Activated B cell treated with CpG ODN at 0.5 μM for 24 hours (primary cell): ENCODE measurements around the gene CTNND1. TPM values are rescaled to one million over a fixed set of nuclear protein-coding genes. Genes with fewer than 3 reads are reported as not detected.
A peak's percentile ranks its signal among the peaks of the same experiment; 100 is the strongest.

Experiments
- ATAC-seq: fragments of 200-7000 bp; cut with Tn5 transposase; one replicate; pipeline ENCODE4 v1.10.0; 2021; ENCODE audit warnings: low read depth, mild to moderate bottlenecking, moderate library complexity
- CTCF ChIA-PET: fragments of 350-600 bp; sonication (Branson Sonifier 250); formaldehyde crosslinking; loops from one replicate; lab custom pipeline; 2021; ENCODE audit warnings: antibody characterized with exemption; lab: Charles Lee
- POLR2A ChIA-PET: fragments of 350-600 bp; sonication (Branson Sonifier 250); formaldehyde crosslinking; loops from one replicate; lab custom pipeline; 2021; ENCODE audit warnings: antibody characterized with exemption; lab: Charles Lee
- DNase-seq: peaks from one replicate; pipeline ENCODE4 v3.0.0; 2022
- H3K27ac Mint-ChIP-seq: one replicate; pipeline ENCODE4 v1.8.0; 2020; ENCODE audit warnings: mixed read lengths
- H3K27me3 Mint-ChIP-seq: one replicate; pipeline ENCODE4 v1.8.0; 2021; ENCODE audit warnings: mixed read lengths
- H3K36me3 Mint-ChIP-seq: one replicate; pipeline ENCODE4 v1.8.0; 2021; ENCODE audit warnings: low read depth, mixed read lengths
- H3K4me1 Mint-ChIP-seq: one replicate; pipeline ENCODE4 v1.8.0; 2021; ENCODE audit warnings: mixed read lengths
- H3K4me3 Mint-ChIP-seq: one replicate; pipeline ENCODE4 v1.8.0; 2020; ENCODE audit warnings: mild to moderate bottlenecking, mixed read lengths
- H3K9me3 Mint-ChIP-seq: one replicate; pipeline ENCODE4 v1.8.0; 2020; ENCODE audit warnings: mixed read lengths
- CTCF ChIP-seq: fragments of 200-600 bp; IDR thresholded peaks from one replicate; pipeline ENCODE4 v1.8.0; 2022; ENCODE audit warnings: antibody characterized with exemption, mild to moderate bottlenecking
- intact Hi-C: fragments of 100-400 bp; cut with micrococcal nuclease; formaldehyde crosslinking; loops from one replicate; pipeline ENCODE4 v1.15.1; 2024
- total RNA-seq: library from RNA; stranded (reverse); gene quantifications from 2 replicates; pipeline ENCODE4 v1.2.3, GENCODE V29; 2022

Gene CTNND1
- total RNA-seq, 1 donor from 2014 or later = 42.3 TPM

- peaks cover 30% of the 10 kb centered on the region for H3K4me1 Mint-ChIP-seq
- ATAC-seq (peak; percentile 90), DNase-seq (peak; percentile 84)
- peak within 1 kb of the TSS; percentile 96 for H3K4me3 Mint-ChIP-seq
- H3K9me3 Mint-ChIP-seq = no peaks in the 10 kb centered on the region
- H3K27ac Mint-ChIP-seq = peak within 1 kb of the TSS; percentile 98
- H3K36me3 Mint-ChIP-seq = peaks cover 78% of the 10 kb centered on the region
- intact Hi-C loops = loop anchor here (1.0 to 5.0 kb wide), 10 partner anchors 10 to 404 kb away; partner anchors contain the start of genes BTBD18, CTNND1, MED19 and P2RX3
- POLR2A ChIA-PET = interaction anchor here (0.7 to 2.9 kb wide), 26 partner anchors 9 to 836 kb away, joined by 3 to 62 read pairs (median 6); partner anchors contain the start of genes BTBD18, CTNND1, MED19 and SSRP1
- CTCF ChIA-PET = interaction anchor here (1.4 to 3.8 kb wide), 3 partner anchors 10 to 59 kb away, joined by 5 to 21 read pairs (median 10); partner anchors contain the start of genes BTBD18, MED19 and TMX2
- TF ChIP-seq CTCF = no peak
- no peaks in the 10 kb centered on the region for H3K27me3 Mint-ChIP-seq
Measured at GRCh38 chr11:57741132-57742086, 20.2 kb upstream of the CTNND1 start, which contains the start of gene SELENOH. TSS of gene SELENOH (plus strand) at chr11:57741491. CDS start at chr11:57741596, 105 bp downstream.

- no peaks in the 10 kb centered on the region for H3K9me3 Mint-ChIP-seq
- peaks cover 83% of the 10 kb centered on the region for H3K36me3 Mint-ChIP-seq
- POLR2A ChIA-PET = interaction anchor here (0.7 to 2.9 kb wide), 21 partner anchors 8 to 836 kb away, joined by 3 to 62 read pairs (median 6); partner anchors contain the start of genes BTBD18, CTNND1, MED19 and TMX2
- peak overlapping the region; percentile 96 for H3K4me3 Mint-ChIP-seq
- peaks cover 32% of the 10 kb centered on the region for H3K4me1 Mint-ChIP-seq
- H3K27me3 Mint-ChIP-seq = no peaks in the 10 kb centered on the region
- H3K27ac Mint-ChIP-seq = peak overlapping the region; percentile 98
- ATAC-seq (no peak), DNase-seq (no peak)
- no peak for TF ChIP-seq CTCF
- CTCF ChIA-PET = interaction anchor here (0.5 to 3.8 kb wide), 4 partner anchors 9 to 58 kb away, joined by 3 to 21 read pairs (median 8); partner anchors contain the start of genes BTBD18, MED19 and TMX2
- intact Hi-C loops = loop anchor here (1.0 to 5.0 kb wide), 2 partner anchors 13 to 405 kb away; partner anchors contain the start of genes P2RX3 and SSRP1
Measured at GRCh38 chr11:57742087-57742452, 19.5 kb upstream of the CTNND1 start.

- POLR2A ChIA-PET = interaction anchor here (0.8 to 1.0 kb wide), 3 partner anchors 32 to 56 kb away, joined by 3 to 5 read pairs (median 4); partner anchors contain the start of genes MED19 and TMX2
- TF ChIP-seq CTCF = no peak
- Mint-ChIP-seq H3K9me3 (no peaks in the 10 kb centered on the region), H3K4me3 (peak overlapping the region; percentile 35), H3K27me3 (no peaks in the 10 kb centered on the region), H3K27ac (no peak overlapping the region), H3K36me3 (peaks cover 70% of the 10 kb centered on the region), H3K4me1 (peaks cover 34% of the 10 kb centered on the region)
- intact Hi-C loops = loop anchor here (5.0 kb wide), 1 partner anchor 407 kb away; the partner anchor contains the start of genes P2RX3 and SSRP1
- CTCF ChIA-PET = interaction anchor here (2.6 kb wide), 1 partner anchor 56 kb away, joined by 13 read pairs; no protein-coding TSS in a partner anchor
- ATAC-seq (no peak), DNase-seq (no peak)
Measured at GRCh38 chr11:57744357-57744756, 17.2 kb upstream of the CTNND1 start.

- Mint-ChIP-seq H3K4me3 (no peak overlapping the region), H3K27me3 (no peaks in the 10 kb centered on the region), H3K9me3 (no peaks in the 10 kb centered on the region), H3K4me1 (peaks cover 34% of the 10 kb centered on the region), H3K27ac (peak overlapping the region; percentile 56), H3K36me3 (peaks cover 64% of the 10 kb centered on the region)
- intact Hi-C loops = no loop called here
- no peak for TF ChIP-seq CTCF
- ChIA-PET CTCF (interaction anchor here (2.6 kb wide), 1 partner anchor 55 kb away, joined by 13 read pairs; no protein-coding TSS in a partner anchor), POLR2A (interaction anchor here (0.5 to 0.9 kb wide), 6 partner anchors 40 to 408 kb away, joined by 3 to 5 read pairs (median 4); no protein-coding TSS in a partner anchor)
- ATAC-seq (no peak), DNase-seq (no peak)
Measured at GRCh38 chr11:57745206-57745605, 16.4 kb upstream of the CTNND1 start.
